ENCODE results near the gene R3HDM2.

- no peak for TF ChIP-seq ZNF589 (CRISPR knock-in tag; conservative IDR thresholded peaks at IDR 0.05)
- TF ChIP-seq, protein P1, sequence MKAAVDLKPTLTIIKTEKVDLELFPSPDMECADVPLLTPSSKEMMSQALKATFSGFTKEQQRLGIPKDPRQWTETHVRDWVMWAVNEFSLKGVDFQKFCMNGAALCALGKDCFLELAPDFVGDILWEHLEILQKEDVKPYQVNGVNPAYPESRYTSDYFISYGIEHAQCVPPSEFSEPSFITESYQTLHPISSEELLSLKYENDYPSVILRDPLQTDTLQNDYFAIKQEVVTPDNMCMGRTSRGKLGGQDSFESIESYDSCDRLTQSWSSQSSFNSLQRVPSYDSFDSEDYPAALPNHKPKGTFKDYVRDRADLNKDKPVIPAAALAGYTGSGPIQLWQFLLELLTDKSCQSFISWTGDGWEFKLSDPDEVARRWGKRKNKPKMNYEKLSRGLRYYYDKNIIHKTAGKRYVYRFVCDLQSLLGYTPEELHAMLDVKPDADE (CRISPR knock-in tag; IDR thresholded peaks at IDR 0.05), result no peak
- TF ChIP-seq MXI1 (IDR thresholded peaks at IDR 0.05; ENCODE audit: borderline replicate concordance, low read depth, low read length), result no peak
- no peak for TF ChIP-seq TOE1 (CRISPR knock-in tag; IDR thresholded peaks at IDR 0.05)
- TF ChIP-seq, protein P2, sequence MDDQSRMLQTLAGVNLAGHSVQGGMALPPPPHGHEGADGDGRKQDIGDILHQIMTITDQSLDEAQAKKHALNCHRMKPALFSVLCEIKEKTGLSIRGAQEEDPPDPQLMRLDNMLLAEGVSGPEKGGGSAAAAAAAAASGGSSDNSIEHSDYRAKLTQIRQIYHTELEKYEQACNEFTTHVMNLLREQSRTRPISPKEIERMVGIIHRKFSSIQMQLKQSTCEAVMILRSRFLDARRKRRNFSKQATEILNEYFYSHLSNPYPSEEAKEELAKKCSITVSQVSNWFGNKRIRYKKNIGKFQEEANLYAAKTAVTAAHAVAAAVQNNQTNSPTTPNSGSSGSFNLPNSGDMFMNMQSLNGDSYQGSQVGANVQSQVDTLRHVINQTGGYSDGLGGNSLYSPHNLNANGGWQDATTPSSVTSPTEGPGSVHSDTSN (CRISPR knock-in tag; IDR thresholded peaks at IDR 0.05; ENCODE audit: borderline replicate concordance), result no peak
- no peak for TF ChIP-seq ZFP36L2 (CRISPR knock-in tag; IDR thresholded peaks at IDR 0.05)
- TF ChIP-seq RBM22 (optimal IDR thresholded peaks at IDR 0.05; ENCODE audit: low read length), result no peak
- no peak for TF ChIP-seq TAF15 (IDR thresholded peaks at IDR 0.05; ENCODE audit: low read depth, low read length, poor library complexity, severe bottlenecking)
These were observed 75.1 kb downstream of the R3HDM2 start for GRCh38 chr12:57355734-57356133.
